Measurements from ENCODE around the gene NECTIN1.

DNA sequence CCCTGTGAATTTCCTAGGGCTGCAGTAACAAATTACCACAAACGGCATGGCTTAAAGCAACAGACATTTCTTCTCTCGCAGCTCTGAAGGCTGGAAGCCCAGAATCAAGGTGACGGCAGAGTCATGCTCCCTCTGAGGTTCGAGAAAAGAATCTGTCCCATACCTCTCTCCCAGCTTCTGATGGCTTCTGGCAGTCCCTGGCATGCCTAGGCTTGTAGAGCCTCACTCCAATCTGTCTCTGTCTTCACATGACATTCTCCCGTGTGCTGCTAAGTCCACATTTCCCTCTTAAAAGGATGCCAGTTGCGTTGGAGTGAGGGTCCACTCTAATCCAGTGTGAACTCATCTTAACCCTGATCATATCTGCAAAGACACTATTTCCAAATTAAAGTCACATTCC is 116.2 kb downstream of the NECTIN1 start:
- TF ChIP-seq RAD21 (IDR thresholded peaks at IDR 0.05; ENCODE audit: low read length): no peak
- TF ChIP-seq, protein P1, sequence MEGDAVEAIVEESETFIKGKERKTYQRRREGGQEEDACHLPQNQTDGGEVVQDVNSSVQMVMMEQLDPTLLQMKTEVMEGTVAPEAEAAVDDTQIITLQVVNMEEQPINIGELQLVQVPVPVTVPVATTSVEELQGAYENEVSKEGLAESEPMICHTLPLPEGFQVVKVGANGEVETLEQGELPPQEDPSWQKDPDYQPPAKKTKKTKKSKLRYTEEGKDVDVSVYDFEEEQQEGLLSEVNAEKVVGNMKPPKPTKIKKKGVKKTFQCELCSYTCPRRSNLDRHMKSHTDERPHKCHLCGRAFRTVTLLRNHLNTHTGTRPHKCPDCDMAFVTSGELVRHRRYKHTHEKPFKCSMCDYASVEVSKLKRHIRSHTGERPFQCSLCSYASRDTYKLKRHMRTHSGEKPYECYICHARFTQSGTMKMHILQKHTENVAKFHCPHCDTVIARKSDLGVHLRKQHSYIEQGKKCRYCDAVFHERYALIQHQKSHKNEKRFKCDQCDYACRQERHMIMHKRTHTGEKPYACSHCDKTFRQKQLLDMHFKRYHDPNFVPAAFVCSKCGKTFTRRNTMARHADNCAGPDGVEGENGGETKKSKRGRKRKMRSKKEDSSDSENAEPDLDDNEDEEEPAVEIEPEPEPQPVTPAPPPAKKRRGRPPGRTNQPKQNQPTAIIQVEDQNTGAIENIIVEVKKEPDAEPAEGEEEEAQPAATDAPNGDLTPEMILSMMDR (conservative IDR thresholded peaks at IDR 0.05; ENCODE audit: low read depth, low read length): no peak
- TF ChIP-seq POLR2A (IDR thresholded peaks at IDR 0.05; ENCODE audit: low read depth, low read length): no peak
- no peak for TF ChIP-seq RCOR1 (IDR thresholded peaks at IDR 0.05; ENCODE audit: insufficient replicate concordance, low read length)

Data from IMR-90 (cell line).